OCI-LY3 (cell line): ENCODE measurements around the gene PTPRJ.
A peak's percentile ranks its signal among the peaks of the same experiment; 100 is the strongest.

Experiments
- H2AFZ ChIP-seq: fragments of 200-600, 300-600 bp; shearing (Covaris generic); 2 replicates; pipeline ENCODE4 v1.6.0; 2014; ENCODE audit warnings: antibody characterized with exemption, low read depth, low read length
- H3K27ac ChIP-seq: fragments of 200-600, 300-600 bp; sonication (generic); 2 replicates; pipeline ENCODE4 v1.5.1; 2014; ENCODE audit warnings: mild to moderate bottlenecking, low read length, moderate library complexity, mixed read lengths
- H3K27me3 ChIP-seq: fragments of 200-600, 300-600 bp; sonication (generic); 2 replicates; pipeline ENCODE4 v1.6.1; 2014; ENCODE audit warnings: low read depth, low read length, mixed read lengths
- H3K36me3 ChIP-seq: fragments of 200-600, 300-600 bp; sonication (generic); replicated peaks from 2 replicates; pipeline ENCODE3; 2014; ENCODE audit warnings: low read depth, low read length, mixed read lengths
- H3K4me1 ChIP-seq: fragments of 300-600, 200-600 bp; sonication (generic); 2 replicates; pipeline ENCODE4 v1.6.1; 2014; ENCODE audit warnings: low read length, mixed read lengths
- H3K4me2 ChIP-seq: fragments of 200-600, 300-600 bp; sonication (generic); 2 replicates; pipeline ENCODE4 v1.6.1; 2014; ENCODE audit warnings: low read length, mixed read lengths
- H3K4me3 ChIP-seq: fragments of 300-600, 200-600 bp; sonication (generic); 2 replicates; pipeline ENCODE4 v1.5.1; 2014; ENCODE audit warnings: antibody characterized with exemption, mild to moderate bottlenecking, low read length, moderate library complexity
- H3K79me2 ChIP-seq: fragments of 300-600, 200-600 bp; shearing (Covaris generic); 2 replicates; pipeline ENCODE4 v1.6.1; 2014; ENCODE audit warnings: mild to moderate bottlenecking, low read length, mixed read lengths
- H3K9ac ChIP-seq: fragments of 300-600, 200-600 bp; shearing (Covaris generic); 2 replicates; pipeline ENCODE4 v1.6.0; 2014; ENCODE audit warnings: mild to moderate bottlenecking, low read length, moderate library complexity
- H3K9me3 ChIP-seq: fragments of 200-600, 300-600 bp; shearing (Covaris generic); 2 replicates; pipeline ENCODE4 v1.6.1; 2014; ENCODE audit warnings: low read length, mixed read lengths; ENCODE audit not compliant: insufficient read depth
- H4K20me1 ChIP-seq: fragments of 200-600, 300-600 bp; sonication (generic); 2 replicates; pipeline ENCODE4 v1.6.1; 2016; ENCODE audit warnings: low read length, mixed read lengths; ENCODE audit not compliant: insufficient read depth
- CTCF ChIP-seq: fragments of 200-600, 300-600 bp; sonication (generic); IDR thresholded peaks from 2 replicates; pipeline ENCODE4 v1.5.1; 2014; ENCODE audit warnings: antibody characterized with exemption, low read length, low read depth
- EZH2phosphoT487 ChIP-seq: fragments of 200-600 bp; shearing (Covaris generic); IDR thresholded peaks from 2 replicates; pipeline ENCODE4 v1.6.1; 2018; ENCODE audit warnings: antibody characterized with exemption, mixed run types, low read depth

Gene PTPRJ

GRCh38 chr11:48079596-48079995, 99.2 kb downstream of the PTPRJ start:
- Histone ChIP-seq H3K9me3 (no peaks in the 10 kb centered on the region), H3K4me2 (no peak overlapping the region), H3K4me3 (no peak overlapping the region), H3K9ac (no peak overlapping the region), H3K79me2 (peaks cover 93% of the 10 kb centered on the region), H4K20me1 (peaks cover 90% of the 10 kb centered on the region), H3K36me3 (peaks cover 37% of the 10 kb centered on the region), H3K27me3 (no peaks in the 10 kb centered on the region), H2AFZ (no peak overlapping the region), H3K4me1 (peaks cover 23% of the 10 kb centered on the region), H3K27ac (no peak overlapping the region)
- TF ChIP-seq EZH2phosphoT487 (no peak), CTCF (no peak)

- peaks cover 90% of the 10 kb centered on the region for H3K79me2 ChIP-seq
- H4K20me1 ChIP-seq: peaks cover 89% of the 10 kb centered on the region
- TF ChIP-seq CTCF (no peak), EZH2phosphoT487 (no peak)
- 0 out of 2 replicates have a peak overlapping the region, but pooled peaks have one; percentile 8 for H3K4me2 ChIP-seq
- peaks cover 42% of the 10 kb centered on the region for H3K36me3 ChIP-seq
- H2AFZ ChIP-seq: no peak overlapping the region
- no peak overlapping the region for H3K9ac ChIP-seq
- H3K27ac ChIP-seq: no peak overlapping the region
- no peak overlapping the region for H3K4me3 ChIP-seq
- H3K27me3 ChIP-seq: no peaks in the 10 kb centered on the region
- no peaks in the 10 kb centered on the region for H3K9me3 ChIP-seq
- peaks cover 18% of the 10 kb centered on the region; the same call in 1 of the 2 replicates for H3K4me1 ChIP-seq
These were observed 100.0 kb downstream of the PTPRJ start for GRCh38 chr11:48080301-48080861.

GRCh38 chr11:48081151-48082010, 101.0 kb downstream of the PTPRJ start:
- peaks cover 18% of the 10 kb centered on the region for H3K4me1 ChIP-seq
- no peak for TF ChIP-seq EZH2phosphoT487
- TF ChIP-seq CTCF: no peak
- H3K79me2 ChIP-seq: peaks cover 88% of the 10 kb centered on the region
- H3K36me3 ChIP-seq: peaks cover 34% of the 10 kb centered on the region
- H3K27ac ChIP-seq: no peak overlapping the region
- H2AFZ ChIP-seq: no peak overlapping the region
- no peak overlapping the region for H3K4me3 ChIP-seq
- no peaks in the 10 kb centered on the region for H3K9me3 ChIP-seq
- H3K27me3 ChIP-seq: no peaks in the 10 kb centered on the region
- peaks cover 88% of the 10 kb centered on the region for H4K20me1 ChIP-seq
- no peak overlapping the region for H3K9ac ChIP-seq
- peak overlapping the region; percentile 8; the same call in 1 of the 2 replicates for H3K4me2 ChIP-seq

GRCh38 chr11:48082771-48083170, 102.4 kb downstream of the PTPRJ start:
- H4K20me1 ChIP-seq: peaks cover 92% of the 10 kb centered on the region
- peaks cover 32% of the 10 kb centered on the region for H3K4me1 ChIP-seq
- H3K9ac ChIP-seq: no peak overlapping the region
- TF ChIP-seq CTCF (no peak), EZH2phosphoT487 (no peak)
- no peak overlapping the region for H2AFZ ChIP-seq
- H3K9me3 ChIP-seq: no peaks in the 10 kb centered on the region
- H3K4me2 ChIP-seq: no peak overlapping the region
- peaks cover 91% of the 10 kb centered on the region for H3K79me2 ChIP-seq
- no peak overlapping the region for H3K27ac ChIP-seq
- H3K36me3 ChIP-seq: peaks cover 30% of the 10 kb centered on the region
- no peak overlapping the region for H3K4me3 ChIP-seq
- H3K27me3 ChIP-seq: no peaks in the 10 kb centered on the region
